PC-9 (cell line): ENCODE data around the gene EDDM13. TPM values are rescaled to one million over a fixed set of nuclear protein-coding genes. Genes with fewer than 3 reads are reported as not detected.
A peak's percentile ranks its signal among the peaks of the same experiment; 100 is the strongest.

Experiments used
- BruUV-seq: library from RNA; stranded (reverse); fragments of 400-500 nt; replicated peaks from 2 replicates; lab custom pipeline; 2021; lab: Mats Ljungman, UMichigan
- CTCF ChIA-PET: fragments of 300-600 bp; sonication (Branson Sonifier 250); formaldehyde crosslinking; loops from one replicate; lab custom pipeline; 2022; ENCODE audit warnings: antibody characterized with exemption; lab: Charles Lee
- POLR2A ChIA-PET: fragments of 300-600 bp; sonication (Branson Sonifier 250); formaldehyde crosslinking; loops from one replicate; lab custom pipeline; 2022; ENCODE audit warnings: antibody characterized with exemption; ENCODE audit not compliant: unreplicated experiment; lab: Charles Lee
- DNase-seq, 2 experiments: peaks; one replicate each; pipeline versions ENCODE4 v3.0.0 to v3.0.0-alpha.2; 2015 to 2022; ENCODE audit warnings: mixed read lengths in 1 of 2
- H2AFZ ChIP-seq: fragments of 200-600 bp; sonication (generic); 2 replicates; pipeline ENCODE4 v1.8.1; 2017; ENCODE audit warnings: antibody characterized with exemption
- H3F3A ChIP-seq: fragments of 200-600 bp; sonication (generic); 2 replicates; pipeline ENCODE4 v1.8.1; 2017; ENCODE audit warnings: antibody characterized with exemption, mild to moderate bottlenecking, low read depth; ENCODE audit not compliant: insufficient read depth
- H3K27ac ChIP-seq: fragments of 200-600 bp; sonication (generic); 2 replicates; pipeline ENCODE4 v1.6.1; 2016; ENCODE audit warnings: mixed run types
- H3K27me3 ChIP-seq: fragments of 200-600 bp; sonication (generic); 2 replicates; pipeline ENCODE4 v1.6.1; 2016; ENCODE audit warnings: low read depth, mixed run types; ENCODE audit not compliant: insufficient read depth
- H3K36me3 ChIP-seq: fragments of 200-600 bp; sonication (generic); 2 replicates; pipeline ENCODE4 v1.6.1; 2016; ENCODE audit warnings: low read depth, mixed run types
- H3K4me1 ChIP-seq: fragments of 200-600 bp; sonication (generic); replicated peaks from 2 replicates; pipeline ENCODE4 v1.6.1; 2016; ENCODE audit warnings: mixed run types; ENCODE audit not compliant: insufficient read depth
- H3K4me2 ChIP-seq: fragments of 200-600 bp; sonication (generic); 2 replicates; pipeline ENCODE4 v1.6.1; 2017; ENCODE audit warnings: mixed run types
- H3K4me3 ChIP-seq: fragments of 200-600 bp; sonication (generic); 2 replicates; pipeline ENCODE4 v1.6.1; 2016; ENCODE audit warnings: mixed run types
- H3K79me2 ChIP-seq: fragments of 200-600 bp; sonication (generic); 2 replicates; pipeline ENCODE4 v1.6.1; 2017; ENCODE audit warnings: low read depth, mixed run types
- H3K9me2 ChIP-seq: fragments of 200-600 bp; sonication (generic); 2 replicates; pipeline ENCODE4 v1.8.1; 2017; ENCODE audit warnings: mild to moderate bottlenecking; ENCODE audit not compliant: insufficient read depth
- H3K9me3 ChIP-seq: fragments of 200-600 bp; sonication (generic); 2 replicates; pipeline ENCODE4 v1.8.1; 2016; ENCODE audit warnings: low read depth; ENCODE audit not compliant: insufficient read depth
- H4K20me1 ChIP-seq: fragments of 200-600 bp; sonication (generic); 2 replicates; pipeline ENCODE4 v1.8.1; 2017; ENCODE audit not compliant: insufficient read depth
- CTCF ChIP-seq: fragments of 200-600 bp; sonication (generic); conservative IDR thresholded peaks from 2 replicates; pipeline ENCODE4 v1.6.1; 2017; ENCODE audit warnings: mixed run types, antibody characterized with exemption, mild to moderate bottlenecking, moderate library complexity
- EZH2 ChIP-seq: fragments of 200-600 bp; sonication (generic); IDR thresholded peaks from 2 replicates; pipeline ENCODE4 v1.8.0; 2017; ENCODE audit warnings: antibody characterized with exemption, low read depth
- intact Hi-C: fragments of 100-400 bp; cut with micrococcal nuclease; formaldehyde crosslinking; loops from one replicate; pipeline ENCODE4 v1.10.0; 2022; ENCODE audit not compliant: unreplicated experiment
- total RNA-seq: library from RNA; stranded (reverse); gene quantifications from 2 replicates; pipeline ENCODE4 v1.2.3, GENCODE V29; 2021

Gene EDDM13
- total RNA-seq, 1 experiment from 2014 or later, result not detected

GRCh38 chr19:56299688-56300087 is 27.1 kb downstream of the EDDM13 start:
- 0 out of 2 replicates have a peak, but pooled peaks cover 5% of the 10 kb centered on the region for H4K20me1 ChIP-seq
- H3K27ac ChIP-seq, result no peak overlapping the region
- no peak overlapping the region for H3K4me3 ChIP-seq
- no peaks in the 10 kb centered on the region for H3K9me2 ChIP-seq
- no peaks in the 10 kb centered on the region for H3K79me2 ChIP-seq
- CTCF ChIA-PET, result interaction anchor here (1.2 kb wide), 1 partner anchor 33 kb away, joined by 5 read pairs; no protein-coding TSS in a partner anchor
- H3K27me3 ChIP-seq, result no peaks in the 10 kb centered on the region
- no peaks in the 10 kb centered on the region for H3K9me3 ChIP-seq
- no TSS peak for BruUV-seq
- H2AFZ ChIP-seq, result no peak overlapping the region
- H3K36me3 ChIP-seq, result no peaks in the 10 kb centered on the region
- no peak for TF ChIP-seq EZH2
- TF ChIP-seq CTCF, result no peak
- no peaks in the 10 kb centered on the region for H3F3A ChIP-seq
- H3K4me1 ChIP-seq, result no peaks in the 10 kb centered on the region
- no peak overlapping the region for H3K4me2 ChIP-seq
- no peak for DNase-seq
- intact Hi-C loops, result no loop called here
- POLR2A ChIA-PET, result no interaction called here

DNA sequence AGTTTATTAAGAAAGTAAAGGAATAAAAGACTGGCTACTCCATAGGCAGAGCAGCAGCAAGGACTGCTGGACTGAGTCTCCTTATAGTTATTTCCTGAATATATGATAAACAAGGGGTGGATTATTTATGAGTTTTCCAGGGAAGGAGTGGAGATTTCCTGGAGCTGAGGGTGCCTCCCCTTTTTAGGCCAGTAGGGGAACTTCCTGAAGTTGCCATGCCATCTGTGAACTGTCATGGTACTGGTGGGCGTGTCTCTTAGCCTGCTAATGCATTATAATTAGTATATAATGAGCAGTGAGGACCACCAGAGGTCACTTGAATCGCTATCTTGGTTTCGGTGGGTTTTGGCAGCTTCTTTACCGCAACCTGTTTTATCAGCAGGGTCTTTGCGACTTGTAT is 28.6 kb downstream of the EDDM13 start:
- Histone ChIP-seq H3K27ac (no peak overlapping the region), H3F3A (no peaks in the 10 kb centered on the region), H3K9me3 (no peaks in the 10 kb centered on the region), H4K20me1 (no peaks in the 10 kb centered on the region; the same call in 1 of the 2 replicates), H3K4me3 (no peak overlapping the region), H3K79me2 (no peaks in the 10 kb centered on the region), H3K4me1 (no peaks in the 10 kb centered on the region), H3K27me3 (no peaks in the 10 kb centered on the region), H3K9me2 (no peaks in the 10 kb centered on the region), H3K36me3 (peaks cover 8% of the 10 kb centered on the region; the same call in 1 of the 2 replicates), H2AFZ (no peak overlapping the region), H3K4me2 (no peak overlapping the region)
- BruUV-seq, result no TSS peak
- ChIA-PET POLR2A (no interaction called here), CTCF (no interaction called here)
- peak; percentile 24; the same call in 1 of the 2 replicates for TF ChIP-seq CTCF
- TF ChIP-seq EZH2, result no peak
- DNase-seq, result no peak
- intact Hi-C loops, result no loop called here

GRCh38 chr19:56301886-56302620 is 29.5 kb downstream of the EDDM13 start:
- POLR2A ChIA-PET, result no interaction called here
- H3K4me3 ChIP-seq, result no peak overlapping the region
- no peaks in the 10 kb centered on the region for H3K79me2 ChIP-seq
- no peaks in the 10 kb centered on the region for H3K9me3 ChIP-seq
- no peaks in the 10 kb centered on the region; the same call in 1 of the 2 replicates for H4K20me1 ChIP-seq
- no peaks in the 10 kb centered on the region for H3K27me3 ChIP-seq
- no peak overlapping the region for H2AFZ ChIP-seq
- CTCF ChIA-PET, result no interaction called here
- no peak overlapping the region for H3K4me2 ChIP-seq
- intact Hi-C loops, result no loop called here
- no peak for DNase-seq
- no peak overlapping the region for H3K27ac ChIP-seq
- no peaks in the 10 kb centered on the region for H3K9me2 ChIP-seq
- TF ChIP-seq EZH2 (no peak), CTCF (no peak)
- no peaks in the 10 kb centered on the region for H3F3A ChIP-seq
- H3K36me3 ChIP-seq, result peaks cover 8% of the 10 kb centered on the region; the same call in 1 of the 2 replicates
- no TSS peak for BruUV-seq
- no peaks in the 10 kb centered on the region for H3K4me1 ChIP-seq
